Sigmoid colon (tissue), 4 donors: ENCODE data around the gene PLXND1.

ENCODE experiments used
- EP300 ChIP-seq, 4 donors: sonication (generic); formaldehyde crosslinking; IDR thresholded peaks; one replicate each; pipeline ENCODE4 v1.6.1; 2017; ENCODE audit warnings: antibody characterized with exemption in 4 of 4
- POLR2A ChIP-seq, 2 donors: fragments of 450-650 bp; IDR thresholded peaks; one replicate each; pipeline ENCODE4 v1.6.1; 2016; ENCODE audit warnings: antibody characterized with exemption in 2 of 2, mild to moderate bottlenecking in 2 of 2, moderate library complexity in 2 of 2
- TF ChIP-seq, protein P1 (sequence below), 4 experiments: fragments of 450-650 bp in 3 of 4; fragments of 200-600 bp in 1 of 4; IDR thresholded peaks; one replicate each; pipeline ENCODE4 v1.5.1; 2016 to 2019; ENCODE audit warnings: antibody characterized with exemption in 4 of 4, mild to moderate bottlenecking in 3 of 4, moderate library complexity in 2 of 4

DNA sequence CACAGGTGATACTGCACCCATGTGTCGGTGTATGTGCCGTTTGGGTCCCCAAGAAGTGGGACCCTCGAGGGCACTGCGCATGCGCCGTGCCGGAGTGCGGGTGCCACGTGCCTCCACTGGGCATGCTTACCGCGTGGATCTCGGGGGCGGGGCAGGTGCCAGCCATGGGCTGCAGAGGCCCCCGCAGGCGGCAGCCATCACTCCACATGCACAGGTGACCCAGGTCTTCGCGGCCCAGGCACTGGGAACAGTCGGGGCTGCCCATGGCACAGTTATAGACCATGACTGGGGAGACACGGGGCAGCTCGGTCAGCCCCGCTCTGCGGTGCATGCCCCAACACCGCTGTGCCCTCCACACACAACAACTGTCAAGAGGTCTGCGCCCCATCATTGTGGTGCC lies 32.3 kb downstream of the PLXND1 start:
- TF ChIP-seq POLR2A (IDR thresholded peaks at IDR 0.05): no peak
- TF ChIP-seq, protein P1, sequence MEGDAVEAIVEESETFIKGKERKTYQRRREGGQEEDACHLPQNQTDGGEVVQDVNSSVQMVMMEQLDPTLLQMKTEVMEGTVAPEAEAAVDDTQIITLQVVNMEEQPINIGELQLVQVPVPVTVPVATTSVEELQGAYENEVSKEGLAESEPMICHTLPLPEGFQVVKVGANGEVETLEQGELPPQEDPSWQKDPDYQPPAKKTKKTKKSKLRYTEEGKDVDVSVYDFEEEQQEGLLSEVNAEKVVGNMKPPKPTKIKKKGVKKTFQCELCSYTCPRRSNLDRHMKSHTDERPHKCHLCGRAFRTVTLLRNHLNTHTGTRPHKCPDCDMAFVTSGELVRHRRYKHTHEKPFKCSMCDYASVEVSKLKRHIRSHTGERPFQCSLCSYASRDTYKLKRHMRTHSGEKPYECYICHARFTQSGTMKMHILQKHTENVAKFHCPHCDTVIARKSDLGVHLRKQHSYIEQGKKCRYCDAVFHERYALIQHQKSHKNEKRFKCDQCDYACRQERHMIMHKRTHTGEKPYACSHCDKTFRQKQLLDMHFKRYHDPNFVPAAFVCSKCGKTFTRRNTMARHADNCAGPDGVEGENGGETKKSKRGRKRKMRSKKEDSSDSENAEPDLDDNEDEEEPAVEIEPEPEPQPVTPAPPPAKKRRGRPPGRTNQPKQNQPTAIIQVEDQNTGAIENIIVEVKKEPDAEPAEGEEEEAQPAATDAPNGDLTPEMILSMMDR (IDR thresholded peaks at IDR 0.05): no peak
- no peak for TF ChIP-seq EP300 (IDR thresholded peaks at IDR 0.05)
